ENCODE data around the gene HLA-DMA.

- TF ChIP-seq POLR2A (IDR thresholded peaks at IDR 0.05) (no peak), EP300 (IDR thresholded peaks at IDR 0.05) (no peak), CTCF (IDR thresholded peaks at IDR 0.05) (no peak)
Observed at GRCh38 chr6:32982084-32982701, 29.3 kb upstream of the HLA-DMA start.

Data from sigmoid colon (tissue), 4 donors.